Vagina (tissue), 2 donors: ENCODE results near the gene ARPIN. TPM values are rescaled to one million over a fixed set of nuclear protein-coding genes. Genes with fewer than 3 reads are reported as not detected.

Source experiments
- DNase-seq, 2 donors: peaks; one replicate each; pipeline ENCODE4 v3.0.0-alpha.2; 2017; ENCODE audit errors: extremely low spot score in 2 of 2
- H3K27ac ChIP-seq: fragments of 200-600 bp; sonication (generic); one replicate; pipeline ENCODE4 v1.5.1; 2019
- H3K27me3 ChIP-seq: fragments of 200-600 bp; sonication (generic); one replicate; pipeline ENCODE4 v1.5.1; 2019
- H3K36me3 ChIP-seq, 2 donors: fragments of 200-600 bp; sonication (generic); one replicate each; pipeline ENCODE4 v1.5.1; 2017 to 2019
- H3K4me1 ChIP-seq: fragments of 200-600 bp; sonication (generic); one replicate; pipeline ENCODE4 v1.5.1; 2019
- H3K4me3 ChIP-seq, 2 donors: fragments of 200-600 bp; sonication (generic); 1 replicate in 1 of 2; 2 replicates in 1 of 2; pipeline ENCODE4 v1.5.1; 2016 to 2019
- H3K9me3 ChIP-seq: fragments of 200-600 bp; sonication (generic); one replicate; pipeline ENCODE4 v1.5.1; 2019
- CTCF ChIP-seq, 3 experiments: fragments of 450-650 bp in 2 of 3; fragments of 200-600 bp in 1 of 3; sonication (generic) in 1 of 3; IDR thresholded peaks; one replicate each; pipeline ENCODE4 v1.5.1; 2017 to 2019; ENCODE audit warnings: antibody characterized with exemption in 3 of 3, mild to moderate bottlenecking in 2 of 3, moderate library complexity in 2 of 3
- POLR2A ChIP-seq, 2 donors: fragments of 450-650 bp; IDR thresholded peaks; one replicate each; pipeline ENCODE4 v1.6.1; 2017; ENCODE audit warnings: antibody characterized with exemption in 2 of 2, mild to moderate bottlenecking in 2 of 2, moderate library complexity in 2 of 2
- POLR2AphosphoS5 ChIP-seq, 2 donors: sonication (generic); formaldehyde crosslinking; IDR thresholded peaks; one replicate each; pipeline ENCODE4 v1.9.0; 2017; ENCODE audit warnings: antibody characterized with exemption in 2 of 2, mild to moderate bottlenecking in 2 of 2, low read depth in 1 of 2; ENCODE audit not compliant: insufficient read depth in 1 of 2
- intact Hi-C: fragments of 100-400 bp; cut with DNase I; formaldehyde crosslinking; loops from one replicate; pipeline ENCODE4 v1.15.1; 2023
- total RNA-seq: library from RNA; depleted of rRNA; stranded (reverse); fragments of >200 nt; gene quantifications from one replicate; pipeline ENCODE4 v1.2.3, GENCODE V29; 2016

The ARPIN gene
- total RNA-seq, 1 donor from 2014 or later, result 20.1 TPM

GRCh38 chr15:89936786-89937265 lies 24.1 kb upstream of the ARPIN start:
- TF ChIP-seq POLR2A (IDR thresholded peaks at IDR 0.05), result no peak
- TF ChIP-seq POLR2AphosphoS5 (IDR thresholded peaks at IDR 0.05; ENCODE audit: insufficient read depth in 1 of 2, low read depth in 1 of 2), result no peak
- H3K27me3 ChIP-seq, result no peaks in the 10 kb centered on the region

GRCh38 chr15:89936051-89936785 lies 23.5 kb upstream of the ARPIN start:
- Histone ChIP-seq H3K4me1 (no peaks in the 10 kb centered on the region), H3K36me3 (no peaks in the 10 kb centered on the region), H3K27me3 (no peaks in the 10 kb centered on the region), H3K4me3 (no peak overlapping the region), H3K9me3 (no peaks in the 10 kb centered on the region), H3K27ac (no peak overlapping the region)
- intact Hi-C loops, result no loop called here
- no peak for TF ChIP-seq POLR2A (IDR thresholded peaks at IDR 0.05)
- no peak for TF ChIP-seq POLR2AphosphoS5 (IDR thresholded peaks at IDR 0.05; ENCODE audit: insufficient read depth in 1 of 2, low read depth in 1 of 2)
- no peak for TF ChIP-seq CTCF (IDR thresholded peaks at IDR 0.05)
- DNase-seq, result no peak

More at GRCh38 chr15:89936786-89937265, 24.1 kb upstream of the ARPIN start:
- DNase-seq, result no peak
- Histone ChIP-seq H3K9me3 (no peaks in the 10 kb centered on the region), H3K27ac (no peak overlapping the region), H3K4me3 (no peak overlapping the region), H3K4me1 (no peaks in the 10 kb centered on the region), H3K36me3 (no peaks in the 10 kb centered on the region)
- intact Hi-C loops, result no loop called here

- Histone ChIP-seq H3K27me3 (no peaks in the 10 kb centered on the region), H3K27ac (no peak overlapping the region), H3K4me3 (no peak overlapping the region), H3K4me1 (no peaks in the 10 kb centered on the region), H3K36me3 (no peaks in the 10 kb centered on the region), H3K9me3 (no peaks in the 10 kb centered on the region)
- DNase-seq, result no peak
- TF ChIP-seq CTCF (IDR thresholded peaks at IDR 0.05) (no peak), POLR2A (IDR thresholded peaks at IDR 0.05) (no peak), POLR2AphosphoS5 (IDR thresholded peaks at IDR 0.05; ENCODE audit: insufficient read depth in 1 of 2, low read depth in 1 of 2) (no peak)
- intact Hi-C loops, result no loop called here
Observed at GRCh38 chr15:89932880-89933279, 20.1 kb upstream of the ARPIN start.

- Histone ChIP-seq H3K9me3 (no peaks in the 10 kb centered on the region), H3K27ac (no peak overlapping the region), H3K4me1 (no peaks in the 10 kb centered on the region), H3K4me3 (no peak overlapping the region), H3K27me3 (no peaks in the 10 kb centered on the region), H3K36me3 (no peaks in the 10 kb centered on the region)
- TF ChIP-seq CTCF (IDR thresholded peaks at IDR 0.05) (no peak), POLR2AphosphoS5 (IDR thresholded peaks at IDR 0.05; ENCODE audit: insufficient read depth in 1 of 2, low read depth in 1 of 2) (no peak), POLR2A (IDR thresholded peaks at IDR 0.05) (no peak)
- intact Hi-C loops, result no loop called here
- DNase-seq, result no peak
Observed at GRCh38 chr15:89928421-89928820, 15.7 kb upstream of the ARPIN start.

GRCh38 chr15:89926158-89926557 lies 13.4 kb upstream of the ARPIN start:
- TF ChIP-seq POLR2AphosphoS5 (IDR thresholded peaks at IDR 0.05; ENCODE audit: insufficient read depth in 1 of 2, low read depth in 1 of 2), result no peak
- H3K27ac ChIP-seq, result no peak overlapping the region
- intact Hi-C loops, result no loop called here
- no peaks in the 10 kb centered on the region for H3K9me3 ChIP-seq
- no peak overlapping the region for H3K4me3 ChIP-seq
- no peaks in the 10 kb centered on the region for H3K27me3 ChIP-seq
- no peaks in the 10 kb centered on the region for H3K36me3 ChIP-seq
- H3K4me1 ChIP-seq, result no peaks in the 10 kb centered on the region
- no peak for DNase-seq

- no peaks in the 10 kb centered on the region for H3K4me1 ChIP-seq
- TF ChIP-seq CTCF (IDR thresholded peaks at IDR 0.05) (no peak), POLR2AphosphoS5 (IDR thresholded peaks at IDR 0.05; ENCODE audit: insufficient read depth in 1 of 2, low read depth in 1 of 2) (no peak), POLR2A (IDR thresholded peaks at IDR 0.05) (no peak)
Observed at GRCh38 chr15:89917442-89918101, 4.8 kb upstream of the ARPIN start.

More at GRCh38 chr15:89917442-89918101, 4.8 kb upstream of the ARPIN start:
- Histone ChIP-seq H3K27me3 (no peaks in the 10 kb centered on the region), H3K36me3 (no peaks in the 10 kb centered on the region), H3K4me3 (no peak overlapping the region), H3K27ac (no peak overlapping the region), H3K9me3 (no peaks in the 10 kb centered on the region)
- no peak for DNase-seq
- intact Hi-C loops, result no loop called here
